ENCODE data around the gene PF4V1.

DNA sequence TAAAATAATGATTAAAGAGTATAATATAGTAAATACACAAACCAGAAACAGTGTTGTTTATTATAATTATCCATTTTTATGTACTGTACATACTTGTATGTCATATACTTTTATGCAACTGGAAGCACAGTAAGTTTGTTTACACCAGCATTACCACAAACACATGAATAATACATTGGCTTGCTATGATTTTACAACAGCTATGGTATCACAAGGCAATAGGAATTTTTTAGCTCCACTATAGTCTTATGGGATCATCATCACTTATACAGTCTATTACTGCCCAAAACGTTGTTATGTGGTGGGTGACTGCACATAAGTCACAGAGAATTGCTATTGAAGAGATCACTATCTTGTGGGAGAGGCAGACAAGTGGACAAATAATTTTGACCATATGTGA, 1.8 kb upstream of the PF4V1 start:
- TF ChIP-seq, protein P1, sequence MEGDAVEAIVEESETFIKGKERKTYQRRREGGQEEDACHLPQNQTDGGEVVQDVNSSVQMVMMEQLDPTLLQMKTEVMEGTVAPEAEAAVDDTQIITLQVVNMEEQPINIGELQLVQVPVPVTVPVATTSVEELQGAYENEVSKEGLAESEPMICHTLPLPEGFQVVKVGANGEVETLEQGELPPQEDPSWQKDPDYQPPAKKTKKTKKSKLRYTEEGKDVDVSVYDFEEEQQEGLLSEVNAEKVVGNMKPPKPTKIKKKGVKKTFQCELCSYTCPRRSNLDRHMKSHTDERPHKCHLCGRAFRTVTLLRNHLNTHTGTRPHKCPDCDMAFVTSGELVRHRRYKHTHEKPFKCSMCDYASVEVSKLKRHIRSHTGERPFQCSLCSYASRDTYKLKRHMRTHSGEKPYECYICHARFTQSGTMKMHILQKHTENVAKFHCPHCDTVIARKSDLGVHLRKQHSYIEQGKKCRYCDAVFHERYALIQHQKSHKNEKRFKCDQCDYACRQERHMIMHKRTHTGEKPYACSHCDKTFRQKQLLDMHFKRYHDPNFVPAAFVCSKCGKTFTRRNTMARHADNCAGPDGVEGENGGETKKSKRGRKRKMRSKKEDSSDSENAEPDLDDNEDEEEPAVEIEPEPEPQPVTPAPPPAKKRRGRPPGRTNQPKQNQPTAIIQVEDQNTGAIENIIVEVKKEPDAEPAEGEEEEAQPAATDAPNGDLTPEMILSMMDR (IDR thresholded peaks at IDR 0.05), result no peak
- TF ChIP-seq POLR2A (IDR thresholded peaks at IDR 0.05) (no peak), EP300 (IDR thresholded peaks at IDR 0.05) (no peak)
